ENCODE measurements around the gene TMEM202. TPM values are rescaled to one million over a fixed set of nuclear protein-coding genes. Genes with fewer than 3 reads are reported as not detected.
A peak's percentile ranks its signal among the peaks of the same experiment; 100 is the strongest.

The TMEM202 gene, protein sequence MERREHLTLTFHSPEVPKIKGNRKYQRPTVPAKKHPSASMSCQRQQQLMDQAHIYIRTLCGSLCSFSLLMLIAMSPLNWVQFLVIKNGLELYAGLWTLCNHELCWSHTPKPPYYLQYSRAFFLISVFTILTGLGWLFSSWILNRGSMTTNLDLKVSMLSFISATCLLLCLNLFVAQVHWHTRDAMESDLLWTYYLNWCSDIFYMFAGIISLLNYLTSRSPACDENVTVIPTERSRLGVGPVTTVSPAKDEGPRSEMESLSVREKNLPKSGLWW
- not detected for total RNA-seq
- long read RNA-seq = 0 reads

DNA sequence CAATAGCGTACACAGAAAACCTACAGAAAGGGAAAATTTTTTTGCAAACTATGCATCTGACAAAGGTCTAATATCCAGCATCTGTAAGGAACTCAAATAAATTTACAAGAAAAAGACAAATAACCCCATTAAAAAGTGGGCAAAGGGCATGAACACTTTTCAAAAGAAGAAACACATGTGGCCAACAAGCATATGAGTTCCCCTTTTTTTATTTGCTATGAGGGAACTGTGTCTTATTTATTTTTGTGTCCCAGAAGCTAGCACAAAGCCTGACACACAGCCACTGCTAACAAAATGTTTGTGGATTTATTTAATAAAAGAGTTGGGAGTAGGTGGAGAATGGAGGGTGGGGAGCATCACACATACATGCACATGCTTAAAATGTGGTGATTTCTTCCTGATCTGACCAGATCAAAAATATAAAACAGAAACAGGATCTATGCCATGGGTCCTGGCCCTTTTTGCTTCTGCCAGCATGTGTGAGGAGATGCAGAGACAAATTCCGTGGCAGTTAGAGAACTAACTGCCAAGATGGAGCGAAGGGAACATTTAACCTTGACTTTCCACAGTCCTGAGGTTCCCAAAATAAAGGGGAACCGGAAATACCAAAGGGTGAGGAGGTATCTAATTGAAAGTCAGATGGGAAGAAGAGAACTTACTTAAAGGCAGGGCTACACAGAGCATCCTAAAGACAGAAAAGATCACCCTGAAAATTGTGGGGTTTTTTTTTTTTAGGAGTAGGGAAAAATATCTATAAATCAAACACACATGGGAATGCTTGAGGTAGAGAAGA, at the start of gene TMEM202:
TMEM202 (plus strand) TSS at position 510 of the 793 bp plus-strand sequence; CDS start at position 532, 22 bp downstream.
- Histone ChIP-seq H3K4me1 (no peaks in the 10 kb centered on the region), H3K9me3 (no peaks in the 10 kb centered on the region), H3K27me3 (ENCODE audit: low read depth) (no peaks in the 10 kb centered on the region), H3K36me3 (no peaks in the 10 kb centered on the region), H3K27ac (no peak within 1 kb of the TSS), H3K4me3 (no peak within 1 kb of the TSS)
- intact Hi-C loops (cut with DNase I) = no loop called here
- TF ChIP-seq, protein P1, sequence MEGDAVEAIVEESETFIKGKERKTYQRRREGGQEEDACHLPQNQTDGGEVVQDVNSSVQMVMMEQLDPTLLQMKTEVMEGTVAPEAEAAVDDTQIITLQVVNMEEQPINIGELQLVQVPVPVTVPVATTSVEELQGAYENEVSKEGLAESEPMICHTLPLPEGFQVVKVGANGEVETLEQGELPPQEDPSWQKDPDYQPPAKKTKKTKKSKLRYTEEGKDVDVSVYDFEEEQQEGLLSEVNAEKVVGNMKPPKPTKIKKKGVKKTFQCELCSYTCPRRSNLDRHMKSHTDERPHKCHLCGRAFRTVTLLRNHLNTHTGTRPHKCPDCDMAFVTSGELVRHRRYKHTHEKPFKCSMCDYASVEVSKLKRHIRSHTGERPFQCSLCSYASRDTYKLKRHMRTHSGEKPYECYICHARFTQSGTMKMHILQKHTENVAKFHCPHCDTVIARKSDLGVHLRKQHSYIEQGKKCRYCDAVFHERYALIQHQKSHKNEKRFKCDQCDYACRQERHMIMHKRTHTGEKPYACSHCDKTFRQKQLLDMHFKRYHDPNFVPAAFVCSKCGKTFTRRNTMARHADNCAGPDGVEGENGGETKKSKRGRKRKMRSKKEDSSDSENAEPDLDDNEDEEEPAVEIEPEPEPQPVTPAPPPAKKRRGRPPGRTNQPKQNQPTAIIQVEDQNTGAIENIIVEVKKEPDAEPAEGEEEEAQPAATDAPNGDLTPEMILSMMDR (IDR thresholded peaks at IDR 0.05) = no peak
- ATAC-seq (no peak), DNase-seq (no peak)

- ATAC-seq (no peak), DNase-seq (no peak)
- Histone ChIP-seq H3K27me3 (ENCODE audit: low read depth) (no peaks in the 10 kb centered on the region), H3K4me1 (peaks cover 8% of the 10 kb centered on the region), H3K36me3 (peaks cover 85% of the 10 kb centered on the region), H3K27ac (no peak overlapping the region), H3K9me3 (no peaks in the 10 kb centered on the region), H3K4me3 (no peak overlapping the region)
- TF ChIP-seq, protein P1 (IDR thresholded peaks at IDR 0.05) = no peak
- intact Hi-C loops (cut with DNase I) = no loop called here
Observed at GRCh38 chr15:72353266-72353665, 44.8 kb upstream of the TMEM202 start.

- DNase-seq = no peak
- no peak overlapping the region for H3K27ac ChIP-seq
- peaks cover 73% of the 10 kb centered on the region for H3K36me3 ChIP-seq
- H3K4me3 ChIP-seq = no peak overlapping the region
- ATAC-seq = no peak
- H3K27me3 ChIP-seq (ENCODE audit: low read depth) = no peaks in the 10 kb centered on the region
- H3K4me1 ChIP-seq = peaks cover 18% of the 10 kb centered on the region
- TF ChIP-seq, protein P1 (IDR thresholded peaks at IDR 0.05) = no peak
- intact Hi-C loops (cut with DNase I) = no loop called here
- H3K9me3 ChIP-seq = no peaks in the 10 kb centered on the region
Observed at GRCh38 chr15:72354496-72354895, 43.6 kb upstream of the TMEM202 start.

DNA sequence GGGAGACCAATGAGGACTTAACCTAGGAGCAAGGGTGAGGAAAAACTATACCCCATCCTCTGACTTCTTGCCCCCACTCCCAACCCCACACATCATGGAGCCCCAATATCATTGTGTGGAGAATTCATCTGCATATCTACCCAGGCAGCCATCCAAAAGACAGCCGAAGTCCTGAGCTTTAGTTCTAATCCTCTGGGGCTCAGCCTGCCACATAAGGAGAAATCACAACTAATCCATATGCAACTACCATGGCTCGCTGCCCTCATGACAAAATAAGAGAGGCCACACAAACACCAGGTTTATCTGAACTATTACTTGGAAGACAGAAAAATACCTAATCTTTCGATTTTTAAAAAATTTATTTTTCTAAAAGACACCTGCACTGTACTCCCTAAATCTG, 40.0 kb upstream of the TMEM202 start:
- H3K27me3 ChIP-seq (ENCODE audit: low read depth) = no peaks in the 10 kb centered on the region
- H3K4me1 ChIP-seq = peaks cover 18% of the 10 kb centered on the region
- H3K9me3 ChIP-seq = no peaks in the 10 kb centered on the region
- no peak for DNase-seq
- TF ChIP-seq, protein P1 (IDR thresholded peaks at IDR 0.05) = no peak
- H3K4me3 ChIP-seq = no peak overlapping the region
- ATAC-seq = no peak
- intact Hi-C loops (cut with DNase I) = no loop called here
- peak overlapping the region; percentile 40 for H3K27ac ChIP-seq
- H3K36me3 ChIP-seq = peaks cover 38% of the 10 kb centered on the region

DNA sequence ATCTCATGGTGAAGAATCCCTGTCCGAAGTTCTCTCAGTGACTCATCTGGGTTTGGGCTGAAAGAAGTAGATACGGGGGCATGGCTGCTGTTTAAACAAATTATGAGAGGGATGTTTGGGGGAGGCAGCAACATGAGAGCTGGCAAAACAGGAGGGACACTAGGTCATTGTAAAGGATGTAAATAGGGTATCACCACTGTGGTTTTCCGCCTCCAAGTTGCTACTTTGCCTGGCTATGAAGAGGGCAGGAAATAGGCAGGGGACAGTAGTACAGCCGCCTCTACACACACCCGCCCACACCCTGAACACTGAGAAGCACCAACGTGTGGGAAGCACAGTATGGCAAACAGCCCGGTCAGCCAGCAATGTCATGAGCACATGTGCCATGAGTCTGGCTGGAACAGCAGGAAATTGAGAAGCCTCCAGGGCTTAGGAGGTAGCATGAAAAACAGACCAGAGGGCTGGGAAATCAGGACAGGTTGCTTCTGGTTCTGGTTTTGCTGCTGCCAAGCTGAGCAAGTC, 39.4 kb upstream of the TMEM202 start:
- no peaks in the 10 kb centered on the region for H3K27me3 ChIP-seq (ENCODE audit: low read depth)
- intact Hi-C loops (cut with DNase I) = no loop called here
- TF ChIP-seq, protein P1 (IDR thresholded peaks at IDR 0.05) = no peak
- peaks cover 32% of the 10 kb centered on the region for H3K36me3 ChIP-seq
- H3K4me1 ChIP-seq = peaks cover 18% of the 10 kb centered on the region
- DNase-seq (peak; percentile 77), ATAC-seq (peak; percentile 77 to 81)
- H3K4me3 ChIP-seq = no peak overlapping the region
- no peaks in the 10 kb centered on the region for H3K9me3 ChIP-seq
- peak overlapping the region; percentile 40 for H3K27ac ChIP-seq
